ENCODE measurements around the gene LRRC32.

DNA sequence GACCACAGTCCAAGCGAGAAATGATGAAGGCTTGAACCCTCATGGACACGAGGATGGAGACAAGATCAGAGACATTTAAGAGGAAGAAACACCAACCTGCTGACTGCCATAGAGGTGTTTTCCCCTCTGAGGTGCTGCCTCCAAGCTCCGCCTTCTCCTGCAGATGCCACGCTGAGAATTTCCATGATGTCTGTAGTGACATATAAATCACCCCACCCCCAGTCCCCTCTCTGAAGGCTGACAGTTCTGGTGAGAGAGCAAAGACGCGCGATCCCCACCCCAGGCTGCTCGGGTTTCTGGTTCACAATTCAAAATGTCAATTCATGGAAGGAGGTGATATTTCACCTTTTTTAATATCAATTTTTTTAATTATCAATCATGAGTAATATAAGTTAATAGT, 28.2 kb downstream of the LRRC32 start:
- no peak for TF ChIP-seq POLR2A (IDR thresholded peaks at IDR 0.05; ENCODE audit: low read length)
- no peak for TF ChIP-seq GATA1 (IDR thresholded peaks at IDR 0.05; ENCODE audit: low read depth, low read length)

Data from erythroblast (primary cell).